Ishikawa (cell line): ENCODE results near the gene DYNC1I1.

Experiments used
- EP300 ChIP-seq: IDR thresholded peaks from 2 replicates; pipeline ENCODE4 v1.6.1; 2012; ENCODE audit warnings: borderline replicate concordance
- FOXM1 ChIP-seq: IDR thresholded peaks from 2 replicates; pipeline ENCODE4 v1.6.1; 2012; ENCODE audit warnings: low read depth, borderline replicate concordance

DNA sequence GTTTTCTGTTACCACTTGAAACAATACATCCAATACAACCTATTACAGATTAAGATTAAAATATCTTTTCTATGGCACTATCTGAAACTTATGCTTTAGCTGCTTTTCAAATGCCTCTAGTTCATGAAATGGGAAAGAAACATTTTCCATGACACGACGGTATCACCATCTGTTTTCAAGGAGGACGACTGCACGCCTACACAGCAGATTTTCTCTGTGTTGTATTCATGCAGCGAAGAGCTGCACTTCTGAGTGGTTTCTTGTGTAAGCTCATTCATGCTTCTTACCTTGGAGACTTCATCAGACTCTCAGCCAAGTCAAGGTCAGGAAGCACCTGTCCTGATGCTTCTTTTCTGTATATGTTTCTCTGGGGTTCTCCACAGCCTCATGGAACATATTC lies 179.2 kb downstream of the DYNC1I1 start:
- TF ChIP-seq FOXM1, result no peak
- no peak for TF ChIP-seq EP300
